Gastroesophageal sphincter (tissue), 4 donors: ENCODE data around the gene RPL38. TPM values are rescaled to one million over a fixed set of nuclear protein-coding genes. Genes with fewer than 3 reads are reported as not detected.

Experiments used
- ATAC-seq: fragments of 150-250 bp; one replicate; pipeline ENCODE4 v1.9.1; 2016; ENCODE audit warnings: mild to moderate bottlenecking, moderate library complexity
- H3K27ac ChIP-seq, 4 donors: fragments of 200-600 bp; sonication (generic) in 3 of 4; 1 replicate in 3 of 4; 2 replicates in 1 of 4; pipeline ENCODE4 v1.5.1; 2016 to 2019
- H3K27me3 ChIP-seq: fragments of 200-600 bp; sonication (generic); one replicate; pipeline ENCODE4 v1.5.1; 2019
- H3K36me3 ChIP-seq, 2 donors: fragments of 200-600 bp; sonication (generic); one replicate each; pipeline ENCODE4 v1.5.1; 2019; ENCODE audit warnings: control low read depth in 1 of 2
- H3K4me1 ChIP-seq, 3 donors: fragments of 200-600 bp; sonication (generic); 1 replicate in 2 of 3; 2 replicates in 1 of 3; pipeline ENCODE4 v1.5.1; 2016 to 2019; ENCODE audit warnings: control low read depth in 2 of 3
- H3K4me3 ChIP-seq, 2 donors: fragments of 200-600 bp; sonication (generic); one replicate each; pipeline ENCODE4 v1.5.1; 2019; ENCODE audit warnings: mild to moderate bottlenecking in 1 of 2, moderate library complexity in 1 of 2
- H3K9me3 ChIP-seq, 3 donors: fragments of 200-600 bp; sonication (generic); one replicate each; pipeline ENCODE4 v1.5.1; 2017 to 2019; ENCODE audit warnings: control low read depth in 2 of 3
- EP300 ChIP-seq: sonication (generic); formaldehyde crosslinking; IDR thresholded peaks from one replicate; pipeline ENCODE4 v1.6.1; 2017; ENCODE audit warnings: antibody characterized with exemption, mild to moderate bottlenecking
- POLR2A ChIP-seq, 2 donors: fragments of 450-650 bp; IDR thresholded peaks; one replicate each; pipeline ENCODE4 v1.6.1; 2017; ENCODE audit warnings: antibody characterized with exemption in 2 of 2, mild to moderate bottlenecking in 2 of 2, moderate library complexity in 1 of 2
- POLR2AphosphoS5 ChIP-seq: sonication (generic); formaldehyde crosslinking; IDR thresholded peaks from one replicate; pipeline ENCODE4 v1.6.1; 2017; ENCODE audit warnings: antibody characterized with exemption
- WGBS, 2 donors: methylation state at CpG; one replicate each; pipeline ENCODE4 v1.1.5; 2018; ENCODE audit warnings: low coverage in 1 of 2; 5-methylcytosine and 5-hydroxymethylcytosine counted together
- total RNA-seq, 4 donors: library from RNA; depleted of rRNA; stranded (reverse); fragments of >200 nt; gene quantifications; one replicate each; pipeline ENCODE4 v1.1.0, GENCODE V29; 2016
- TF ChIP-seq, protein P1 (sequence below), 4 experiments: fragments of 200-600 bp in 2 of 4; fragments of 450-650 bp in 2 of 4; sonication (generic) in 1 of 4; IDR thresholded peaks; one replicate each; pipeline ENCODE4 v1.5.1; 2017 to 2019; ENCODE audit warnings: antibody characterized with exemption in 4 of 4, mild to moderate bottlenecking in 2 of 4, moderate library complexity in 2 of 4

RPL38 gene
- total RNA-seq, 4 donors from 2014 or later: 407 to 628 (median 526) TPM

GRCh38 chr17:74163271-74163821 is 40.1 kb upstream of the RPL38 start:
- Histone ChIP-seq H3K4me1 (no peaks in the 10 kb centered on the region), H3K4me3 (no peak overlapping the region), H3K9me3 (peaks cover 0 to 8% (median 0%) of the 10 kb centered on the region in 3 donors), H3K27ac (no peak overlapping the region), H3K36me3 (no peaks in the 10 kb centered on the region), H3K27me3 (peaks cover 64% of the 10 kb centered on the region)
- TF ChIP-seq EP300 (no peak), POLR2AphosphoS5 (no peak), POLR2A (IDR thresholded peaks at IDR 0.05) (no peak)
- TF ChIP-seq, protein P1, sequence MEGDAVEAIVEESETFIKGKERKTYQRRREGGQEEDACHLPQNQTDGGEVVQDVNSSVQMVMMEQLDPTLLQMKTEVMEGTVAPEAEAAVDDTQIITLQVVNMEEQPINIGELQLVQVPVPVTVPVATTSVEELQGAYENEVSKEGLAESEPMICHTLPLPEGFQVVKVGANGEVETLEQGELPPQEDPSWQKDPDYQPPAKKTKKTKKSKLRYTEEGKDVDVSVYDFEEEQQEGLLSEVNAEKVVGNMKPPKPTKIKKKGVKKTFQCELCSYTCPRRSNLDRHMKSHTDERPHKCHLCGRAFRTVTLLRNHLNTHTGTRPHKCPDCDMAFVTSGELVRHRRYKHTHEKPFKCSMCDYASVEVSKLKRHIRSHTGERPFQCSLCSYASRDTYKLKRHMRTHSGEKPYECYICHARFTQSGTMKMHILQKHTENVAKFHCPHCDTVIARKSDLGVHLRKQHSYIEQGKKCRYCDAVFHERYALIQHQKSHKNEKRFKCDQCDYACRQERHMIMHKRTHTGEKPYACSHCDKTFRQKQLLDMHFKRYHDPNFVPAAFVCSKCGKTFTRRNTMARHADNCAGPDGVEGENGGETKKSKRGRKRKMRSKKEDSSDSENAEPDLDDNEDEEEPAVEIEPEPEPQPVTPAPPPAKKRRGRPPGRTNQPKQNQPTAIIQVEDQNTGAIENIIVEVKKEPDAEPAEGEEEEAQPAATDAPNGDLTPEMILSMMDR (IDR thresholded peaks at IDR 0.05): no peak
- WGBS, 2 donors: 51 to 60% methylated on average over 9 to 11 of the region's 11 CpGs
- no peak for ATAC-seq

DNA sequence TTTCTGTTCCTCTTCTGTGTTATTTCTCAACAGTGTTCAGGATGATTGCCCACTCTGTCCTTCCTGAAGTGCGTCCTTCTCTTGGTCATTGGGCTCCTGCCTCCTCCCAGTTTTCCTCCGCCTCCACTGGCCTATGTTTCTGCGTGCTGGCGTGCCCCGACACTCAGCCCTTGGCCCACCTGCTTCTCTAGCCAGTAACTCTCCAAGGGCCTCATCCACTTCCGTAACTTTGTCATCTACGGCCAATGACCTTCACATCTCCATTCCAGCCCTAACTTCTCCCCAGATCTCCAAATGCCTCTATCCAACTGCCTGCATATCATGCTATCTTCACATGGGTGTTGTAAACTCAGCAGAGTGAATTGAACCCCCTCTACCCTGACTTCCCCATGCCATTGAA is 39.6 kb upstream of the RPL38 start:
- no peak for TF ChIP-seq POLR2AphosphoS5
- TF ChIP-seq, protein P1 (IDR thresholded peaks at IDR 0.05): no peak
- no peak for TF ChIP-seq EP300
- no peak for TF ChIP-seq POLR2A (IDR thresholded peaks at IDR 0.05)
- Histone ChIP-seq H3K4me1 (no peaks in the 10 kb centered on the region), H3K27ac (no peak overlapping the region), H3K9me3 (peaks cover 0 to 7% (median 0%) of the 10 kb centered on the region in 3 donors), H3K27me3 (peaks cover 67% of the 10 kb centered on the region), H3K4me3 (no peak overlapping the region), H3K36me3 (no peaks in the 10 kb centered on the region)
- WGBS, 2 donors: 87 to 90% methylated on average over 6 to 7 of the region's 7 CpGs
- ATAC-seq: no peak

GRCh38 chr17:74164446-74165045 is 38.9 kb upstream of the RPL38 start:
- Histone ChIP-seq H3K9me3 (peaks cover 0 to 3% (median 0%) of the 10 kb centered on the region in 3 donors), H3K4me1 (no peaks in the 10 kb centered on the region), H3K4me3 (no peak overlapping the region), H3K36me3 (no peaks in the 10 kb centered on the region), H3K27ac (no peak overlapping the region), H3K27me3 (peaks cover 67% of the 10 kb centered on the region)
- no peak for ATAC-seq
- 72 to 76% methylated on average over 7 to 8 of the region's 9 CpGs for WGBS, 2 donors
- TF ChIP-seq POLR2A (IDR thresholded peaks at IDR 0.05) (no peak), EP300 (no peak), POLR2AphosphoS5 (no peak)
- TF ChIP-seq, protein P1 (IDR thresholded peaks at IDR 0.05): no peak

GRCh38 chr17:74165797-74166365 is 37.6 kb upstream of the RPL38 start:
- no peak for ATAC-seq

More at GRCh38 chr17:74165797-74166365, 37.6 kb upstream of the RPL38 start:
- H3K4me3 ChIP-seq: no peak overlapping the region
- peaks cover 0 to 3% (median 0%) of the 10 kb centered on the region in 3 donors for H3K9me3 ChIP-seq
- no peak for TF ChIP-seq EP300
- TF ChIP-seq POLR2AphosphoS5: no peak
- no peak for TF ChIP-seq POLR2A (IDR thresholded peaks at IDR 0.05)
- TF ChIP-seq, protein P1 (IDR thresholded peaks at IDR 0.05): no peak
- no peak overlapping the region for H3K27ac ChIP-seq
- H3K36me3 ChIP-seq: no peaks in the 10 kb centered on the region
- 69 to 79% methylated on average over 7 to 8 of the region's 8 CpGs for WGBS, 2 donors
- peaks cover 59% of the 10 kb centered on the region for H3K27me3 ChIP-seq
- H3K4me1 ChIP-seq: no peaks in the 10 kb centered on the region
